Sigmoid colon (tissue), 7 donors: ENCODE data around the gene SDK1. TPM values are rescaled to one million over a fixed set of nuclear protein-coding genes. Genes with fewer than 3 reads are reported as not detected.

Experiments
- DNase-seq: peaks from one replicate; pipeline ENCODE4 v3.0.0-alpha.2; 2019
- H3K27ac ChIP-seq, 4 donors: fragments of 200-600 bp; sonication (generic); one replicate each; pipeline ENCODE4 v1.5.1; 2016 to 2019; ENCODE audit warnings: mild to moderate bottlenecking in 1 of 4
- H3K27me3 ChIP-seq, 3 donors: fragments of 200-600 bp; sonication (generic); one replicate each; pipeline ENCODE4 v1.5.1; 2019; ENCODE audit warnings: mild to moderate bottlenecking in 1 of 3
- H3K36me3 ChIP-seq, 4 donors: fragments of 200-600 bp; sonication (generic); one replicate each; pipeline ENCODE4 v1.5.1; 2016 to 2019
- H3K4me1 ChIP-seq, 4 donors: fragments of 200-600 bp; sonication (generic); one replicate each; pipeline ENCODE4 v1.5.1; 2017 to 2019
- H3K4me3 ChIP-seq, 4 donors: fragments of 200-600 bp; sonication (generic); one replicate each; pipeline ENCODE4 v1.5.1; 2017 to 2019; ENCODE audit warnings: mild to moderate bottlenecking in 2 of 4, moderate library complexity in 1 of 4
- H3K9me3 ChIP-seq, 4 donors: fragments of 200-600 bp in 3 of 4; sonication (generic) in 3 of 4; one replicate each; pipeline versions ENCODE4 v1.5.1 to v1.6.1; 2013 to 2019
- EP300 ChIP-seq, 4 donors: sonication (generic); formaldehyde crosslinking; IDR thresholded peaks; one replicate each; pipeline ENCODE4 v1.6.1; 2017; ENCODE audit warnings: antibody characterized with exemption in 4 of 4
- POLR2A ChIP-seq, 2 donors: fragments of 450-650 bp; IDR thresholded peaks; one replicate each; pipeline ENCODE4 v1.6.1; 2016; ENCODE audit warnings: antibody characterized with exemption in 2 of 2, mild to moderate bottlenecking in 2 of 2, moderate library complexity in 2 of 2
- POLR2AphosphoS5 ChIP-seq, 4 donors: sonication (generic); formaldehyde crosslinking; IDR thresholded peaks; one replicate each; pipeline ENCODE4 v1.6.1; 2017; ENCODE audit warnings: antibody characterized with exemption in 4 of 4
- WGBS, 2 donors: extraction: QIAGEN DNeasy Blood & Tissue Kit; methylation state at CpG; one replicate each; pipeline ENCODE4 v1.1.7; 2013; 5-methylcytosine and 5-hydroxymethylcytosine counted together
- intact Hi-C: fragments of 100-400 bp; cut with DNase I; formaldehyde crosslinking; loops from one replicate; pipeline ENCODE4 v1.15.1; 2023
- polyA plus RNA-seq, 3 donors: library from polyadenylated mRNA; stranded (reverse); fragments of 200-250 nt; gene quantifications; one replicate each; pipeline ENCODE4 v1.2.3, GENCODE V29; 2013
- total RNA-seq, 4 donors: library from RNA; depleted of rRNA; stranded (reverse); fragments of >200 nt; gene quantifications; one replicate each; pipeline ENCODE4 v1.1.0, GENCODE V29; 2016
- TF ChIP-seq, protein P1 (sequence below), 4 experiments: fragments of 450-650 bp in 3 of 4; fragments of 200-600 bp in 1 of 4; IDR thresholded peaks; one replicate each; pipeline ENCODE4 v1.5.1; 2016 to 2019; ENCODE audit warnings: antibody characterized with exemption in 4 of 4, mild to moderate bottlenecking in 3 of 4, moderate library complexity in 2 of 4
- donor health status: healthy with polysubstance abuse.
- donor health status: Bipolar disorder and iron deficiency.
- donor health status: healthy.

SDK1 gene
- total and polyA plus RNA-seq, 7 donors, result under 0.01 to 23.0 (median 10.0) TPM; not detected in 1

- no peak overlapping the region for H3K4me3 ChIP-seq
- H3K27me3 ChIP-seq, result no peaks in the 10 kb centered on the region
- peaks cover 0 to 4% (median 2%) of the 10 kb centered on the region in 4 donors for H3K9me3 ChIP-seq
- H3K36me3 ChIP-seq, result peaks cover 0 to 24% (median 3%) of the 10 kb centered on the region in 4 donors
- intact Hi-C loops, result no loop called here
- DNase-seq, result peak; percentile 46
- H3K27ac ChIP-seq, result no peak overlapping the region
- no peaks in the 10 kb centered on the region for H3K4me1 ChIP-seq
- TF ChIP-seq EP300 (IDR thresholded peaks at IDR 0.05), result no peak
- TF ChIP-seq POLR2AphosphoS5 (IDR thresholded peaks at IDR 0.05), result no peak
- TF ChIP-seq, protein P1, sequence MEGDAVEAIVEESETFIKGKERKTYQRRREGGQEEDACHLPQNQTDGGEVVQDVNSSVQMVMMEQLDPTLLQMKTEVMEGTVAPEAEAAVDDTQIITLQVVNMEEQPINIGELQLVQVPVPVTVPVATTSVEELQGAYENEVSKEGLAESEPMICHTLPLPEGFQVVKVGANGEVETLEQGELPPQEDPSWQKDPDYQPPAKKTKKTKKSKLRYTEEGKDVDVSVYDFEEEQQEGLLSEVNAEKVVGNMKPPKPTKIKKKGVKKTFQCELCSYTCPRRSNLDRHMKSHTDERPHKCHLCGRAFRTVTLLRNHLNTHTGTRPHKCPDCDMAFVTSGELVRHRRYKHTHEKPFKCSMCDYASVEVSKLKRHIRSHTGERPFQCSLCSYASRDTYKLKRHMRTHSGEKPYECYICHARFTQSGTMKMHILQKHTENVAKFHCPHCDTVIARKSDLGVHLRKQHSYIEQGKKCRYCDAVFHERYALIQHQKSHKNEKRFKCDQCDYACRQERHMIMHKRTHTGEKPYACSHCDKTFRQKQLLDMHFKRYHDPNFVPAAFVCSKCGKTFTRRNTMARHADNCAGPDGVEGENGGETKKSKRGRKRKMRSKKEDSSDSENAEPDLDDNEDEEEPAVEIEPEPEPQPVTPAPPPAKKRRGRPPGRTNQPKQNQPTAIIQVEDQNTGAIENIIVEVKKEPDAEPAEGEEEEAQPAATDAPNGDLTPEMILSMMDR (IDR thresholded peaks at IDR 0.05), result no peak
- TF ChIP-seq POLR2A (IDR thresholded peaks at IDR 0.05), result no peak
- WGBS, 2 donors, result 74 to 84% methylated on average over 11 of the region's 11 CpGs
These were observed 941.7 kb downstream of the SDK1 start for GRCh38 chr7:4242706-4243105.

GRCh38 chr7:4244041-4244440, 943.0 kb downstream of the SDK1 start:
- TF ChIP-seq POLR2AphosphoS5 (IDR thresholded peaks at IDR 0.05) (no peak), POLR2A (IDR thresholded peaks at IDR 0.05) (no peak), EP300 (IDR thresholded peaks at IDR 0.05) (no peak)
- TF ChIP-seq, protein P1 (IDR thresholded peaks at IDR 0.05), result no peak
- intact Hi-C loops, result no loop called here
- WGBS, 2 donors, result 92% methylated on average over 4 of the region's 4 CpGs
- H3K36me3 ChIP-seq, result peaks cover 0 to 24% (median 3%) of the 10 kb centered on the region in 4 donors
- no peaks in the 10 kb centered on the region for H3K27me3 ChIP-seq
- H3K4me3 ChIP-seq, result no peak overlapping the region
- peaks cover 0 to 4% (median 2%) of the 10 kb centered on the region in 4 donors for H3K9me3 ChIP-seq
- H3K4me1 ChIP-seq, result no peaks in the 10 kb centered on the region
- H3K27ac ChIP-seq, result no peak overlapping the region
- peak; percentile 22 for DNase-seq

- H3K27me3 ChIP-seq, result no peaks in the 10 kb centered on the region
- peaks cover 0 to 4% (median 2%) of the 10 kb centered on the region in 4 donors for H3K9me3 ChIP-seq
- H3K27ac ChIP-seq, result no peak overlapping the region
- TF ChIP-seq EP300 (IDR thresholded peaks at IDR 0.05) (no peak), POLR2A (IDR thresholded peaks at IDR 0.05) (no peak), POLR2AphosphoS5 (IDR thresholded peaks at IDR 0.05) (no peak)
- TF ChIP-seq, protein P1 (IDR thresholded peaks at IDR 0.05), result no peak
- H3K4me3 ChIP-seq, result no peak overlapping the region
- DNase-seq, result no peak
- no peaks in the 10 kb centered on the region for H3K4me1 ChIP-seq
- WGBS, 2 donors, result 79 to 90% methylated on average over 6 of the region's 6 CpGs
- H3K36me3 ChIP-seq, result peaks cover 0 to 24% (median 3%) of the 10 kb centered on the region in 4 donors
- intact Hi-C loops, result no loop called here
These were observed 943.6 kb downstream of the SDK1 start for GRCh38 chr7:4244635-4245034.

DNA sequence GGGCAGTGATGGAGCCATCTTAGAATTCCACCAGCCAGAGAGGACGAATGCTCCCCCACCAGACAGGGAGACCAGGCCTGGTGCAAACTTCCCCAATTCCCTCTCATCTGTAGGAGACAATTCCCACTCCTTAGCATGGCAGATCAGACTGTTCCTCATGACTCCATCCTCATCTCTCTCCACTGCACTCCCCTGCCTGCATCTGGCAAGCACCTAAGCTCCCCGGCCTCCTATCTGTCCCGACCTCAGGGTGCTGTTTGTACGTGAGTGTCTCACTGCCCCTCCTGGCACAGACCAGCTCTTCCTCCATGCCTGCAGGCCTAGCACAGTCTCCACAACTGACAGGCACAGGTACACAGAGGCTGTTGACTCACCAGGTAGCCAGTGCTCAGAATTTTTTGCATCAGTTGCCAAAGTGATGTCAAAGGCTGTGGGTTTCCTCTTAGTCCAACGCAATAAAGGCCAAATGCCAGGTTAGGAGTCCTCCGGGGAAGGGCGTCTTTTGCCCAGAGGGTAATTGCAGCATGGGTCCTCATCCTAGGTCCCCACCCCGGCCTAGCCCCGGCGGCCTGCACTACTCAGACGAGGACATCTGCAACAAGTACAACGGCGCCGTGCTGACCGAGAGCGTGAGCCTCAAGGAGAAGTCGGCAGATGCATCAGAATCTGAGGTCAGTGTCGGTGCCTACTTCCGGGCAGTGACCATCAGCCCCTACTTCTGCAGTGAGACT, 944.2 kb downstream of the SDK1 start:
- 93 to 96% methylated on average over 19 of the region's 19 CpGs for WGBS, 2 donors
- no peaks in the 10 kb centered on the region for H3K27me3 ChIP-seq
- H3K36me3 ChIP-seq, result peaks cover 0 to 24% (median 3%) of the 10 kb centered on the region in 4 donors
- no peak overlapping the region for H3K27ac ChIP-seq
- H3K4me3 ChIP-seq, result no peak overlapping the region
- intact Hi-C loops, result no loop called here
- H3K9me3 ChIP-seq, result peaks cover 0 to 4% (median 2%) of the 10 kb centered on the region in 4 donors
- TF ChIP-seq EP300 (IDR thresholded peaks at IDR 0.05) (no peak), POLR2A (IDR thresholded peaks at IDR 0.05) (no peak), POLR2AphosphoS5 (IDR thresholded peaks at IDR 0.05) (no peak)
- TF ChIP-seq, protein P1 (IDR thresholded peaks at IDR 0.05), result no peak
- DNase-seq, result peak; percentile 53
- no peaks in the 10 kb centered on the region for H3K4me1 ChIP-seq
